Stomach (tissue), 9 donors: ENCODE results near the gene CAB39L. TPM values are rescaled to one million over a fixed set of nuclear protein-coding genes. Genes with fewer than 3 reads are reported as not detected.

Source experiments
- DNase-seq, 2 donors: peaks; one replicate each; pipeline versions ENCODE4 v3.0.0 to v3.0.0-alpha.2; 2013 to 2019
- H3K27ac ChIP-seq, 5 donors: fragments of 200-600 bp in 4 of 5; sonication (generic) in 4 of 5; one replicate each; pipeline ENCODE4 v1.5.1; 2013 to 2019; ENCODE audit warnings: mild to moderate bottlenecking in 1 of 5, moderate library complexity in 1 of 5
- H3K27me3 ChIP-seq, 3 donors: fragments of 200-600 bp; sonication (generic); one replicate each; pipeline ENCODE4 v1.5.1; 2017 to 2019; ENCODE audit warnings: mixed run types in 1 of 3
- H3K36me3 ChIP-seq, 4 donors: fragments of 200-600 bp; sonication (generic); 1 replicate in 3 of 4; 2 replicates in 1 of 4; pipeline ENCODE4 v1.5.1; 2016 to 2019
- H3K4me1 ChIP-seq, 4 donors: fragments of 200-600 bp; sonication (generic); one replicate each; pipeline ENCODE4 v1.5.1; 2016 to 2019
- H3K4me3 ChIP-seq, 4 donors: fragments of 200-600 bp; sonication (generic) in 3 of 4; one replicate each; pipeline ENCODE4 v1.5.1; 2016 to 2019; ENCODE audit warnings: mild to moderate bottlenecking in 1 of 4
- H3K9me3 ChIP-seq, 4 donors: fragments of 200-600 bp; sonication (generic); one replicate each; pipeline ENCODE4 v1.5.1; 2016 to 2019
- EP300 ChIP-seq: sonication (generic); formaldehyde crosslinking; IDR thresholded peaks from one replicate; pipeline ENCODE4 v1.6.1; 2017; ENCODE audit warnings: antibody characterized with exemption
- POLR2A ChIP-seq, 4 donors: fragments of 450-650 bp; IDR thresholded peaks; one replicate each; pipeline ENCODE4 v1.6.1; 2016; ENCODE audit warnings: antibody characterized with exemption in 4 of 4, control low read depth in 2 of 4, mild to moderate bottlenecking in 1 of 4, moderate library complexity in 1 of 4
- POLR2AphosphoS5 ChIP-seq, 3 donors: sonication (generic); formaldehyde crosslinking; IDR thresholded peaks; one replicate each; pipeline ENCODE4 v1.6.1; 2016; ENCODE audit warnings: antibody characterized with exemption in 3 of 3
- WGBS, 5 donors: extraction: QIAGEN DNeasy Blood & Tissue Kit in 3 of 5; methylation state at CpG; one replicate each; pipeline versions ENCODE4 v1.1.5 to v1.1.7; 2013 to 2018; 5-methylcytosine and 5-hydroxymethylcytosine counted together
- intact Hi-C: fragments of 100-400 bp; cut with DNase I; formaldehyde crosslinking; loops from one replicate; pipeline ENCODE4 v1.15.1; 2023; ENCODE audit warnings: low total_unique reads
- polyA plus RNA-seq, 3 donors: library from polyadenylated mRNA; stranded (reverse); fragments of 200-250 nt; gene quantifications; one replicate each; pipeline ENCODE4 v1.2.3, GENCODE V29; 2013
- total RNA-seq, 5 donors: library from RNA; depleted of rRNA; stranded (reverse); fragments of >200 nt; gene quantifications; one replicate each; pipeline versions ENCODE4 v1.1.0 to v1.2.3, GENCODE V29; 2014 to 2016
- TF ChIP-seq, protein P1 (sequence below), 7 experiments: fragments of 450-650 bp in 4 of 7; fragments of 200-600 bp in 3 of 7; sonication (generic) in 3 of 7; IDR thresholded peaks; one replicate each; pipeline ENCODE4 v1.5.1; 2016 to 2019; ENCODE audit warnings: antibody characterized with exemption in 7 of 7, control low read depth in 2 of 7, mild to moderate bottlenecking in 1 of 7
- donor health status: healthy with polysubstance abuse.
- donor health status: Bipolar disorder and iron deficiency.
- donor health status: healthy.

CAB39L gene
- total and polyA plus RNA-seq, 8 donors: 11.4 to 61.6 (median 33.0) TPM

DNA sequence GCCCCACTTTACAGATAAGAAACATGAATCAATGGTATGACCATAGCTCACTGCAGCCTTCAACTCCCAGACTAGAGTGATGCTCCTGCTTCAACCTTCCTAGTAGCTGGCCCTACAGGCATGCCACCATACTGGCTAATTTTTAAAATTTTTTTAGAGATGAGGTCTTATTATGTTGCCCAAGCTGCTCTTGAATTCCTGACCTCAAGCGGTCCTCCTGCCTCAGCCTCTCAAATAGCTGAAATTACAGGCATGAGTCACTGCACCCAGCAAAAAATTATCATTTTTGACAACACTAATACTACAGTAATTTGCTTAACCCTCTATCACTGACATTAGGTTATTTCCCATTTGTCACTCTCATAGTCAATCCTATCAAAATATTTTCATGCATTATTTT is 14.7 kb downstream of the CAB39L start:
- intact Hi-C loops: no loop called here
- DNase-seq: no peak
- Histone ChIP-seq H3K27me3 (no peaks in the 10 kb centered on the region), H3K9me3 (no peaks in the 10 kb centered on the region), H3K4me3 (no peak overlapping the region), H3K36me3 (peaks cover 5 to 38% (median 19%) of the 10 kb centered on the region in 4 donors), H3K27ac (no peak overlapping the region), H3K4me1 (no peaks in the 10 kb centered on the region)
- WGBS, 5 donors: 89 to 97% (median 96%) methylated on average over 1 of the region's 1 CpG
- TF ChIP-seq EP300 (no peak), POLR2A (IDR thresholded peaks at IDR 0.05) (no peak), POLR2AphosphoS5 (IDR thresholded peaks at IDR 0.05) (no peak)
- TF ChIP-seq, protein P1, sequence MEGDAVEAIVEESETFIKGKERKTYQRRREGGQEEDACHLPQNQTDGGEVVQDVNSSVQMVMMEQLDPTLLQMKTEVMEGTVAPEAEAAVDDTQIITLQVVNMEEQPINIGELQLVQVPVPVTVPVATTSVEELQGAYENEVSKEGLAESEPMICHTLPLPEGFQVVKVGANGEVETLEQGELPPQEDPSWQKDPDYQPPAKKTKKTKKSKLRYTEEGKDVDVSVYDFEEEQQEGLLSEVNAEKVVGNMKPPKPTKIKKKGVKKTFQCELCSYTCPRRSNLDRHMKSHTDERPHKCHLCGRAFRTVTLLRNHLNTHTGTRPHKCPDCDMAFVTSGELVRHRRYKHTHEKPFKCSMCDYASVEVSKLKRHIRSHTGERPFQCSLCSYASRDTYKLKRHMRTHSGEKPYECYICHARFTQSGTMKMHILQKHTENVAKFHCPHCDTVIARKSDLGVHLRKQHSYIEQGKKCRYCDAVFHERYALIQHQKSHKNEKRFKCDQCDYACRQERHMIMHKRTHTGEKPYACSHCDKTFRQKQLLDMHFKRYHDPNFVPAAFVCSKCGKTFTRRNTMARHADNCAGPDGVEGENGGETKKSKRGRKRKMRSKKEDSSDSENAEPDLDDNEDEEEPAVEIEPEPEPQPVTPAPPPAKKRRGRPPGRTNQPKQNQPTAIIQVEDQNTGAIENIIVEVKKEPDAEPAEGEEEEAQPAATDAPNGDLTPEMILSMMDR (IDR thresholded peaks at IDR 0.05): no peak

DNA sequence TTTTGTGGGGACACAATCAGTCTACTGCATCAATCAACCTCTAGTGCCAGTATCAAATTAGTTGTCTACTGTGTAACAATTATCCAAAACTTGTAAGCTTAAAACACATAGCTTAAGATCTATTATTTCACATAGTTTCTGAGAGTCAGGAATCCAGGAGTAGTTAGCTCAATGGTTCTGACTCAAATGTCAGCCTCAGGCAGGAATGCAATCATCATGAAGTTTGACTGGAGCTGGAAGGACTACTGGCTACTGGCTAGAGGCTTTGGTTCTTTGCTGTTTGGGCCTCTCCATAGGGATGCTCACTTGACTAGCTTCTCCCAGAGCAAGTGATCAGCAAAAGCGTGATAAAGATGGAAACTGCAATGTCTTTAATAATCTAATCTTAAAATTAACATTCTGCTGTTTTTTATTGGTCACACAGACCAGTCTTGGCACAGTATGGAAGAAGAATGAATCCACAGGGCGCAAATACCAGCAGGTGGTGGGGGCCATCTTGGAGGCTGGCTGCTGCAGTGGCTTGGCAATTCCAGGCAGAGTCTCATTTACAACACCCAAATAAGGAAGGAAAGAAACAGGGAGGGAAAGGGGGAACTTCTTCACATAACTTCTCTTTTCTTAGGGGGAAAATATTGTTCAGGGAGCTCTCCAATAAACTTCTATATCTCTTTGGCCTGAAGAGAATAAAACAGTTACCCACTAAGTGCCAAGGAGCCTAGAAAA is 15.7 kb downstream of the CAB39L start:
- H3K36me3 ChIP-seq: peaks cover 0 to 31% (median 19%) of the 10 kb centered on the region in 4 donors
- no peaks in the 10 kb centered on the region for H3K27me3 ChIP-seq
- no peak for TF ChIP-seq POLR2AphosphoS5 (IDR thresholded peaks at IDR 0.05)
- no peak for TF ChIP-seq POLR2A (IDR thresholded peaks at IDR 0.05)
- TF ChIP-seq, protein P1 (IDR thresholded peaks at IDR 0.05): no peak
- no peak for TF ChIP-seq EP300
- DNase-seq: no peak
- intact Hi-C loops: no loop called here
- H3K9me3 ChIP-seq: no peaks in the 10 kb centered on the region
- WGBS, 5 donors: 87 to 98% (median 96%) methylated on average over 2 of the region's 2 CpGs
- H3K27ac ChIP-seq: no peak overlapping the region
- no peak overlapping the region for H3K4me3 ChIP-seq
- no peaks in the 10 kb centered on the region for H3K4me1 ChIP-seq

DNA sequence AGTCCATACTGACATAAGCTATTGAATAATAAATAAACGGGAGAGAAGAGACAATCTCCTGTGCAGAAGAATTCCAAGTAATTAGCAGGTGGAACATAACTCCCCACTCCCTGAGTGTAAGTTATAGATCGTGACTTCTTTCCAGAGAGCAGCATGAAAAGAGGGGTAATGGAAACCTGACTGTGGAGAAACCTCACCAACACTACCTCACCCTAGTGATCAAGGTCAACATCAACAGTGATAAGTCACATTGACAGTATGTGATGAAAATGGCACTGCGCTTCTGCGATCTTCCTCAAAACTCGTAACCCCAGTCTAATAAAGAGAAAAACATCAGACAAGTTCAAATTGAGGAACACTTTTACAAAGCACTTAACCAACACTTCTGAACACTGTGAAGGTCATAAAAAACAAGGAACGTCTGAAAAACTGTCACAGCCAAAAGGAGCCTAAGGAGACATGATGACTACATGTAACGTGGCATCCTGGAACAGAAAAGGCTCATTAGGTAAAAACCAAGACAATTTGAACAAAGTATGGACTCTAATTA is 19.8 kb downstream of the CAB39L start:
- Histone ChIP-seq H3K27me3 (no peaks in the 10 kb centered on the region), H3K9me3 (no peaks in the 10 kb centered on the region), H3K27ac (no peak overlapping the region), H3K4me3 (no peak overlapping the region), H3K4me1 (no peaks in the 10 kb centered on the region), H3K36me3 (peaks cover 0 to 19% (median 8%) of the 10 kb centered on the region in 4 donors)
- TF ChIP-seq EP300 (no peak), POLR2A (IDR thresholded peaks at IDR 0.05) (no peak), POLR2AphosphoS5 (IDR thresholded peaks at IDR 0.05) (no peak)
- TF ChIP-seq, protein P1 (IDR thresholded peaks at IDR 0.05): no peak
- WGBS, 5 donors: 80 to 83% (median 82%) methylated on average over 7 of the region's 7 CpGs
- intact Hi-C loops: no loop called here
- DNase-seq: no peak

DNA sequence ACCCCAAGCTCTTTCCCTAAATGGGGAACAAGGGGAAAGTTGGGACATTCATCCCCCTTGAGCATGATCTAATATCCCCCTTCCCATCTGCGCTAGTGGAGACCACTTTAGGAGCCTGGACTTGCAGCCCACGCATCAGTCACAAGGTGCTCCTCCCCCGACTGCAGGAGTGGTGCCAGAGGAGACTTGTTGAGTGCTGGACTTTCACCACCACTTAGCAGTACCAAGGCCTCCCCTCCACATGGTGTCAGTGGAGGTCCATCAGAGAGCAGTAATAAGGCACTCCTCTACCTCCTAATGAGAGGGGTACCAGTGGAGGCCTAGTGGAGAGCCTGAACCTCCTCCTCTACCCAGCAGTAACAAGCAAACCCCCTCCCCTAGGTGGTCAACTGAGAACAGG is 22.5 kb downstream of the CAB39L start:
- Histone ChIP-seq H3K27me3 (no peaks in the 10 kb centered on the region), H3K36me3 (peaks cover 0 to 6% (median 0%) of the 10 kb centered on the region in 4 donors), H3K27ac (no peak overlapping the region), H3K4me1 (peaks cover 0 to 12% (median 0%) of the 10 kb centered on the region in 4 donors), H3K9me3 (no peaks in the 10 kb centered on the region), H3K4me3 (no peak overlapping the region)
- 81 to 96% (median 90%) methylated on average over 3 of the region's 3 CpGs for WGBS, 5 donors
- TF ChIP-seq, protein P1 (IDR thresholded peaks at IDR 0.05): no peak
- TF ChIP-seq POLR2A (IDR thresholded peaks at IDR 0.05) (no peak), POLR2AphosphoS5 (IDR thresholded peaks at IDR 0.05) (no peak), EP300 (no peak)
- DNase-seq: peak in 1 of 2 donors; percentile 20
- intact Hi-C loops: no loop called here
